ENCODE measurements around the gene SLC9C1.

SLC9C1 gene

GRCh38 chr3:112097378-112097777, 196.6 kb downstream of the SLC9C1 start:
- DNase-seq: no peak

GRCh38 chr3:112096176-112096575, 197.8 kb downstream of the SLC9C1 start:
- DNase-seq: no peak

- DNase-seq: no peak
These were observed 198.3 kb downstream of the SLC9C1 start for GRCh38 chr3:112095731-112096130.

- DNase-seq: no peak
These were observed 200.9 kb downstream of the SLC9C1 start for GRCh38 chr3:112093180-112093522.

GRCh38 chr3:112092496-112093179, 201.4 kb downstream of the SLC9C1 start:
- DNase-seq: no peak

GRCh38 chr3:112090887-112091586, 203.0 kb downstream of the SLC9C1 start:
- no peak for DNase-seq
